ENCODE data around the gene CDK5RAP2.

Gene CDK5RAP2

DNA sequence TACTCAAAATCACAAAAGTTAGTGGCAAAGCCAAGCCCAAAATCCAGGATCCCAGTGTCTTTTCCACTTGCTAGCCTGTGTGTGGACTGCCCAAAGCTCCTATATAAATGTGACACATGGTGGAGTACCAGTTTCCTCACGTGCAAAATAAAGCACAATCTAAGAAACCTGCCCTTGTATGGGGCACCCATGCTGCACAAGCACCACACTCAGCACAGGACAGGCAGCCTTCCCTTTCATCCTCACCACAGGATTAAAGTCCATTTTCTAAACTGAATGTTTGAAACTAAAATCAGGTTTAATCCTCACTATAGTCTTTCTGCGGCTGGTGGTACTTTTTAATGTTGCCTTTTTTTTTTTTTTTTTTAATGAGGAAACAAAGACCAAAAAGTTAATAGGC lies 5.5 kb downstream of the CDK5RAP2 start:
- no peak overlapping the region for H3K4me3 ChIP-seq
- TF ChIP-seq EZH2 (IDR thresholded peaks at IDR 0.05) (no peak), POLR2AphosphoS5 (IDR thresholded peaks at IDR 0.05; ENCODE audit: borderline replicate concordance, low read depth, low read length) (no peak), FOXP2 (optimal IDR thresholded peaks at IDR 0.05; ENCODE audit: control extremely low read depth, extremely low read length, insufficient read depth) (no peak)
- H3K9ac ChIP-seq (ENCODE audit: insufficient read length), result no peak overlapping the region
- DNase-seq (ENCODE audit: low read depth, low spot score), result no peak
- peaks cover 52% of the 10 kb centered on the region for H3K36me3 ChIP-seq (ENCODE audit: insufficient read depth, low read length)
- no peaks in the 10 kb centered on the region for H3K9me3 ChIP-seq (ENCODE audit: low read depth, low read length)
- H3K27ac ChIP-seq, result no peak overlapping the region

- Histone ChIP-seq H3K9me3 (ENCODE audit: low read depth, low read length) (no peaks in the 10 kb centered on the region), H3K4me3 (no peak overlapping the region), H3K36me3 (ENCODE audit: insufficient read depth, low read length) (peaks cover 69% of the 10 kb centered on the region), H3K9ac (ENCODE audit: insufficient read length) (no peak overlapping the region), H3K27ac (no peak overlapping the region)
- TF ChIP-seq EZH2 (IDR thresholded peaks at IDR 0.05) (no peak), FOXP2 (optimal IDR thresholded peaks at IDR 0.05; ENCODE audit: control extremely low read depth, extremely low read length, insufficient read depth) (no peak), POLR2AphosphoS5 (IDR thresholded peaks at IDR 0.05; ENCODE audit: borderline replicate concordance, low read depth, low read length) (no peak)
- DNase-seq (ENCODE audit: low read depth, low spot score), result no peak
These were observed 7.5 kb downstream of the CDK5RAP2 start for GRCh38 chr9:120572472-120572871.

DNA sequence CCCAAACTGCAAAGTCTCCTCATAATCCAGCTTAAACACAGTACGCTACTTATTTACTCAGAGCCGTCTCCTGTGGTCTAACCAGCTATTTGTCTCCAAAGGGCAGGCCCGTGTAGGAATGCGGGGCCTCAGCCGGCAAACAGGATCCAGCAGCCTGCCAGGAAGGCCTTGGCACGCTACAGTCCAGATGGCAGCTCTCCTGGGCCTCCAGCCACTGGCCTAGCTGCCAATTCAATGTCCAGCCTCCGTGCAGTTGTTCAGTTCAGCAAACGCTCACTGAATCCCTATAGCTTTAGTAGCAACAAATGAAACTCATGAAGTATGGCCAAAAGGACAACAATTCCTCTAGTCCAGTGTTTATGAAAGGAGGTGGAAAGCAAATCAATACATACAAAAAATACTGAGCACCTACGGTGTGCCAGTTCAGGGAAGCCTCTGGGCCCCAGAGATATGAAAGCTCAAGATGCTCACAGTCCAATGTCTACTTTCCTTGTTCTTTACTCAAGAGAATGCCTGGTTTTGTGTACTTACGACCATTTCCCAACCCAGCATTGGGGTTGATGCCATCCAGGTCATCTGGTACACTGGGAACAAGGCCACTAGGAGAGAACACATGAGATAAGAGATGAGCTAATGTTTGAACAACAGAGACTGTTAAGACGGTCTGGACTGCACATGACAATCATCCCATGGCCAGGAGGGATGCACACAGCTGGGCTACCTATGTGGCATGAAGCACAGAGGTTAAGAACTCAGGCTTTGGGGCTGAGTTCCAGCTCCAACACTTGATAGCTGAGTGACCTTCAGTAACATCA lies 8.3 kb downstream of the CDK5RAP2 start:
- H3K9ac ChIP-seq (ENCODE audit: insufficient read length), result no peak overlapping the region
- no peak for DNase-seq (ENCODE audit: low read depth, low spot score)
- no peak overlapping the region for H3K27ac ChIP-seq
- peaks cover 69% of the 10 kb centered on the region for H3K36me3 ChIP-seq (ENCODE audit: insufficient read depth, low read length)
- H3K9me3 ChIP-seq (ENCODE audit: low read depth, low read length), result no peaks in the 10 kb centered on the region
- H3K4me3 ChIP-seq, result no peak overlapping the region
- TF ChIP-seq POLR2AphosphoS5 (IDR thresholded peaks at IDR 0.05; ENCODE audit: borderline replicate concordance, low read depth, low read length), result no peak
- TF ChIP-seq EZH2 (IDR thresholded peaks at IDR 0.05), result no peak
- TF ChIP-seq FOXP2 (optimal IDR thresholded peaks at IDR 0.05; ENCODE audit: control extremely low read depth, extremely low read length, insufficient read depth), result no peak

GRCh38 chr9:120570296-120570695 lies 9.7 kb downstream of the CDK5RAP2 start:
- DNase-seq (ENCODE audit: low read depth, low spot score), result no peak
- Histone ChIP-seq H3K36me3 (ENCODE audit: insufficient read depth, low read length) (peaks cover 76% of the 10 kb centered on the region), H3K9ac (ENCODE audit: insufficient read length) (no peak overlapping the region)

GRCh38 chr9:120569556-120569955 lies 10.4 kb downstream of the CDK5RAP2 start:
- DNase-seq (ENCODE audit: low read depth, low spot score), result no peak
- TF ChIP-seq EZH2 (IDR thresholded peaks at IDR 0.05) (no peak), FOXP2 (optimal IDR thresholded peaks at IDR 0.05; ENCODE audit: control extremely low read depth, extremely low read length, insufficient read depth) (no peak), POLR2AphosphoS5 (IDR thresholded peaks at IDR 0.05; ENCODE audit: borderline replicate concordance, low read depth, low read length) (no peak)
- H3K9me3 ChIP-seq (ENCODE audit: low read depth, low read length), result no peaks in the 10 kb centered on the region
- H3K4me3 ChIP-seq, result no peak overlapping the region
- no peak overlapping the region for H3K9ac ChIP-seq (ENCODE audit: insufficient read length)
- no peak overlapping the region for H3K27ac ChIP-seq
- peaks cover 83% of the 10 kb centered on the region for H3K36me3 ChIP-seq (ENCODE audit: insufficient read depth, low read length)

More at GRCh38 chr9:120570296-120570695, 9.7 kb downstream of the CDK5RAP2 start:
- Histone ChIP-seq H3K4me3 (no peak overlapping the region), H3K9me3 (ENCODE audit: low read depth, low read length) (no peaks in the 10 kb centered on the region), H3K27ac (no peak overlapping the region)
- TF ChIP-seq FOXP2 (optimal IDR thresholded peaks at IDR 0.05; ENCODE audit: control extremely low read depth, extremely low read length, insufficient read depth) (no peak), POLR2AphosphoS5 (IDR thresholded peaks at IDR 0.05; ENCODE audit: borderline replicate concordance, low read depth, low read length) (no peak), EZH2 (IDR thresholded peaks at IDR 0.05) (no peak)

GRCh38 chr9:120568816-120569215 lies 11.2 kb downstream of the CDK5RAP2 start:
- Histone ChIP-seq H3K9ac (ENCODE audit: insufficient read length) (no peak overlapping the region), H3K9me3 (ENCODE audit: low read depth, low read length) (no peaks in the 10 kb centered on the region), H3K27ac (no peak overlapping the region), H3K4me3 (no peak overlapping the region), H3K36me3 (ENCODE audit: insufficient read depth, low read length) (peaks cover 89% of the 10 kb centered on the region)
- no peak for TF ChIP-seq EZH2 (IDR thresholded peaks at IDR 0.05)
- TF ChIP-seq POLR2AphosphoS5 (IDR thresholded peaks at IDR 0.05; ENCODE audit: borderline replicate concordance, low read depth, low read length), result no peak
- TF ChIP-seq FOXP2 (optimal IDR thresholded peaks at IDR 0.05; ENCODE audit: control extremely low read depth, extremely low read length, insufficient read depth), result no peak
- no peak for DNase-seq (ENCODE audit: low read depth, low spot score)

DNA sequence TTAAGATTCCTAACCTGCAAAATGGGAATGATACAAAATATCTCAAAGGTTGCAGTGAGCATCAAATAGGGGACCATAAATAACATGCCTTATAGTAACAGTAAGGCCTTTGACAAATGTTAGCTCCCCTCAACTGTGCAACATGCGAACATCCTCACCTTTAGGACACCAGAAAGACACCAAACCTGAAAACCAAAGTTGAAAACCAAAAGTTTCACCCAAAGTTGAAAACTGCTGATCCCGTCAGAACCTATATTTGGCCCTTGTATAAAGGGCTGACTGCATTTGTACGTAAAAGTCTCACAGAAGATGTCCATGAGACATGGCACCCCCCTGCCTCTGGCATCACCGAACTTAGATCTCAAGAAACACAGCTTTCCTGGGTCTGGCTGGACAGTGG lies 12.1 kb downstream of the CDK5RAP2 start:
- Histone ChIP-seq H3K9me3 (ENCODE audit: low read depth, low read length) (no peaks in the 10 kb centered on the region), H3K9ac (ENCODE audit: insufficient read length) (no peak overlapping the region), H3K27ac (no peak overlapping the region), H3K36me3 (ENCODE audit: insufficient read depth, low read length) (peaks cover 95% of the 10 kb centered on the region), H3K4me3 (no peak overlapping the region)
- no peak for TF ChIP-seq POLR2AphosphoS5 (IDR thresholded peaks at IDR 0.05; ENCODE audit: borderline replicate concordance, low read depth, low read length)
- TF ChIP-seq EZH2 (IDR thresholded peaks at IDR 0.05), result no peak
- no peak for TF ChIP-seq FOXP2 (optimal IDR thresholded peaks at IDR 0.05; ENCODE audit: control extremely low read depth, extremely low read length, insufficient read depth)
- DNase-seq (ENCODE audit: low read depth, low spot score), result no peak

- H3K9ac ChIP-seq (ENCODE audit: insufficient read length), result no peak overlapping the region
- H3K9me3 ChIP-seq (ENCODE audit: low read depth, low read length), result no peaks in the 10 kb centered on the region
- DNase-seq (ENCODE audit: low read depth, low spot score), result no peak
- H3K27ac ChIP-seq, result no peak overlapping the region
- H3K36me3 ChIP-seq (ENCODE audit: insufficient read depth, low read length), result peaks cover 97% of the 10 kb centered on the region
- no peak overlapping the region for H3K4me3 ChIP-seq
- TF ChIP-seq FOXP2 (optimal IDR thresholded peaks at IDR 0.05; ENCODE audit: control extremely low read depth, extremely low read length, insufficient read depth), result no peak
- TF ChIP-seq EZH2 (IDR thresholded peaks at IDR 0.05), result no peak
- TF ChIP-seq POLR2AphosphoS5 (IDR thresholded peaks at IDR 0.05; ENCODE audit: borderline replicate concordance, low read depth, low read length), result no peak
These were observed 12.9 kb downstream of the CDK5RAP2 start for GRCh38 chr9:120567081-120567480.
